ENCODE measurements around the gene ST3GAL3. TPM values are rescaled to one million over a fixed set of nuclear protein-coding genes. Genes with fewer than 3 reads are reported as not detected.

Gene ST3GAL3
- total and polyA plus RNA-seq, 2 of the 13 experiments (the other 11 are each of a cell fraction or from before 2014, with no cell fraction given), result 5.1 to 8.1 TPM

DNA sequence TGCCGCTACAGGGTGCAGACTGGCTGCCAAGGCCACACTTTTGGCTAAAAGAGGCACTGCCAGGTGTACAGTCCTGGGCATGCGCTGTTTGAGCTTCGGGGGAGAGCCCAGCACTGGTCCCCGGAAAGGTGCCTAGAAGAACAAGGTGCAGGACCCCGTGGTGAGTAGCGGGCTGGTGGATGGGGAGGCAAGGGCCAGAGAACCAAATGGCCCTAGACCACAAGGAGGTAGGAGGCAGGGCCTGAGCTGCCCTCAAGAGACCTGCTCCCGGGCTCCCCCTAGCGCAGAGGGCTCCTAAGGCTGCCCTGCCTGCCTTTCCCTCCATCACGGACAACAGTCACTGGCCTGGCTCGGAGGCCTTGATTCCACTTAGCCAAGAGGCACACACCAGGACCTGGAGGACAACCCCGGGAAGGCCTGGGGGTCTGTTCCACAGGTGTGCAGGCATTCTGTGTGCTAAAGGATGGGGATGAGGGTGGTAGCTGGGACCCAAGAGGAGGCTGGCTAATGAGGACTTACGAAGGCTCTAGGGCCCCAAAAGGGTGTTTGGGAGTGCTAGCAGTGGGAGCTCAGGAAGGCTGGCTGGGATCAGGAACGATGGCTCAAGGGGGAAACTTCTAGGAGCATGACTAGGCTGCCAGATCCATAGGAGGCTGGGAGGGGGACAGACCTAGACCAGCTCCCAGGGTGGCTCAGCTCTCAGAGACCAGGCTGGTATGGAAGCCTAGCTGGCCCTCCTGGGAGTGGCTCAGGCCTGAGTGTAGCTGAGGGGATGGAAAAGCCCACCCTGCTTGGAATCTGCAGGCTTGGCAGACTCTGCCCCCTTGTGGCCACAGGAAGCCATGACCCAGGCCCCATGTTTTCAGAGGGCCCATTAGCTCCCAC lies 227.0 kb downstream of the ST3GAL3 start (continued):
- TF ChIP-seq NPAS2 (CRISPR knock-in tag; IDR thresholded peaks at IDR 0.05; ENCODE audit: borderline replicate concordance) (no peak), ZNF30 (CRISPR knock-in tag; IDR thresholded peaks at IDR 0.05) (no peak), ZNF576 (CRISPR knock-in tag; IDR thresholded peaks at IDR 0.05) (0 out of 2 replicates have a peak, but pooled peaks have one; percentile 54), RBM22 (optimal IDR thresholded peaks at IDR 0.05; ENCODE audit: low read length) (no peak), ZNF556 (CRISPR knock-in tag; IDR thresholded peaks at IDR 0.05; ENCODE audit: borderline replicate concordance) (no peak), HOXA9 (CRISPR knock-in tag; IDR thresholded peaks at IDR 0.05; ENCODE audit: borderline replicate concordance) (no peak), KDM3A (CRISPR knock-in tag; IDR thresholded peaks at IDR 0.05; ENCODE audit: low read depth) (0 out of 2 replicates have a peak, but pooled peaks have one; percentile 28), ZKSCAN1 (IDR thresholded peaks at IDR 0.05; ENCODE audit: low read length) (no peak), SOX6 (IDR thresholded peaks at IDR 0.05) (no peak), SOX6 (CRISPR knock-in tag; IDR thresholded peaks at IDR 0.05) (0 out of 2 replicates have a peak, but pooled peaks have one; percentile 9), TOPORS (CRISPR knock-in tag; IDR thresholded peaks at IDR 0.05) (no peak), ZKSCAN8 (CRISPR knock-in tag; IDR thresholded peaks at IDR 0.05; ENCODE audit: borderline replicate concordance) (no peak), ZNF619 (CRISPR knock-in tag; IDR thresholded peaks at IDR 0.05) (no peak), AKAP8 (CRISPR knock-in tag; IDR thresholded peaks at IDR 0.05) (no peak), ZBTB39 (CRISPR knock-in tag; IDR thresholded peaks at IDR 0.05) (peak; percentile 43; the same call in 1 of the 2 replicates), ZC3H13 (CRISPR knock-in tag; IDR thresholded peaks at IDR 0.05) (no peak)
- TF ChIP-seq, protein P1, sequence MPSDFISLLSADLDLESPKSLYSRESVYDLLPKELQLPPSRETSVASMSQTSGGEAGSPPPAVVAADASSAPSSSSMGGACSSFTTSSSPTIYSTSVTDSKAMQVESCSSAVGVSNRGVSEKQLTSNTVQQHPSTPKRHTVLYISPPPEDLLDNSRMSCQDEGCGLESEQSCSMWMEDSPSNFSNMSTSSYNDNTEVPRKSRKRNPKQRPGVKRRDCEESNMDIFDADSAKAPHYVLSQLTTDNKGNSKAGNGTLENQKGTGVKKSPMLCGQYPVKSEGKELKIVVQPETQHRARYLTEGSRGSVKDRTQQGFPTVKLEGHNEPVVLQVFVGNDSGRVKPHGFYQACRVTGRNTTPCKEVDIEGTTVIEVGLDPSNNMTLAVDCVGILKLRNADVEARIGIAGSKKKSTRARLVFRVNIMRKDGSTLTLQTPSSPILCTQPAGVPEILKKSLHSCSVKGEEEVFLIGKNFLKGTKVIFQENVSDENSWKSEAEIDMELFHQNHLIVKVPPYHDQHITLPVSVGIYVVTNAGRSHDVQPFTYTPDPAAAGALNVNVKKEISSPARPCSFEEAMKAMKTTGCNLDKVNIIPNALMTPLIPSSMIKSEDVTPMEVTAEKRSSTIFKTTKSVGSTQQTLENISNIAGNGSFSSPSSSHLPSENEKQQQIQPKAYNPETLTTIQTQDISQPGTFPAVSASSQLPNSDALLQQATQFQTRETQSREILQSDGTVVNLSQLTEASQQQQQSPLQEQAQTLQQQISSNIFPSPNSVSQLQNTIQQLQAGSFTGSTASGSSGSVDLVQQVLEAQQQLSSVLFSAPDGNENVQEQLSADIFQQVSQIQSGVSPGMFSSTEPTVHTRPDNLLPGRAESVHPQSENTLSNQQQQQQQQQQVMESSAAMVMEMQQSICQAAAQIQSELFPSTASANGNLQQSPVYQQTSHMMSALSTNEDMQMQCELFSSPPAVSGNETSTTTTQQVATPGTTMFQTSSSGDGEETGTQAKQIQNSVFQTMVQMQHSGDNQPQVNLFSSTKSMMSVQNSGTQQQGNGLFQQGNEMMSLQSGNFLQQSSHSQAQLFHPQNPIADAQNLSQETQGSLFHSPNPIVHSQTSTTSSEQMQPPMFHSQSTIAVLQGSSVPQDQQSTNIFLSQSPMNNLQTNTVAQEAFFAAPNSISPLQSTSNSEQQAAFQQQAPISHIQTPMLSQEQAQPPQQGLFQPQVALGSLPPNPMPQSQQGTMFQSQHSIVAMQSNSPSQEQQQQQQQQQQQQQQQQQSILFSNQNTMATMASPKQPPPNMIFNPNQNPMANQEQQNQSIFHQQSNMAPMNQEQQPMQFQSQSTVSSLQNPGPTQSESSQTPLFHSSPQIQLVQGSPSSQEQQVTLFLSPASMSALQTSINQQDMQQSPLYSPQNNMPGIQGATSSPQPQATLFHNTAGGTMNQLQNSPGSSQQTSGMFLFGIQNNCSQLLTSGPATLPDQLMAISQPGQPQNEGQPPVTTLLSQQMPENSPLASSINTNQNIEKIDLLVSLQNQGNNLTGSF (CRISPR knock-in tag; IDR thresholded peaks at IDR 0.05), result no peak
- TF ChIP-seq, protein P2, sequence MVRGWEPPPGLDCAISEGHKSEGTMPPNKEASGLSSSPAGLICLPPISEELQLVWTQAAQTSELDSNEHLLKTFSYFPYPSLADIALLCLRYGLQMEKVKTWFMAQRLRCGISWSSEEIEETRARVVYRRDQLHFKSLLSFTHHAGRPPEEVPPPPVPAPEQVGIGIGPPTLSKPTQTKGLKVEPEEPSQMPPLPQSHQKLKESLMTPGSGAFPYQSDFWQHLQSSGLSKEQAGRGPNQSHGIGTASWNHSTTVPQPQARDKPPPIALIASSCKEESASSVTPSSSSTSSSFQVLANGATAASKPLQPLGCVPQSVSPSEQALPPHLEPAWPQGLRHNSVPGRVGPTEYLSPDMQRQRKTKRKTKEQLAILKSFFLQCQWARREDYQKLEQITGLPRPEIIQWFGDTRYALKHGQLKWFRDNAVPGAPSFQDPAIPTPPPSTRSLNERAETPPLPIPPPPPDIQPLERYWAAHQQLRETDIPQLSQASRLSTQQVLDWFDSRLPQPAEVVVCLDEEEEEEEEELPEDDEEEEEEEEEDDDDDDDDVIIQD (CRISPR knock-in tag; IDR thresholded peaks at IDR 0.05; ENCODE audit: low read depth), result no peak
- TF ChIP-seq, protein P3, sequence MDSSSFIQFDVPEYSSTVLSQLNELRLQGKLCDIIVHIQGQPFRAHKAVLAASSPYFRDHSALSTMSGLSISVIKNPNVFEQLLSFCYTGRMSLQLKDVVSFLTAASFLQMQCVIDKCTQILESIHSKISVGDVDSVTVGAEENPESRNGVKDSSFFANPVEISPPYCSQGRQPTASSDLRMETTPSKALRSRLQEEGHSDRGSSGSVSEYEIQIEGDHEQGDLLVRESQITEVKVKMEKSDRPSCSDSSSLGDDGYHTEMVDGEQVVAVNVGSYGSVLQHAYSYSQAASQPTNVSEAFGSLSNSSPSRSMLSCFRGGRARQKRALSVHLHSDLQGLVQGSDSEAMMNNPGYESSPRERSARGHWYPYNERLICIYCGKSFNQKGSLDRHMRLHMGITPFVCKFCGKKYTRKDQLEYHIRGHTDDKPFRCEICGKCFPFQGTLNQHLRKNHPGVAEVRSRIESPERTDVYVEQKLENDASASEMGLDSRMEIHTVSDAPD (CRISPR knock-in tag; IDR thresholded peaks at IDR 0.05), result no peak

Measured in HepG2 (cell line).